Endothelial cell (in vitro differentiated cells): Measurements from ENCODE around the gene INVS. TPM values are rescaled to one million over a fixed set of nuclear protein-coding genes. Genes with fewer than 3 reads are reported as not detected.

ENCODE experiments used
- DNase-seq: peaks from one replicate; pipeline ENCODE4 v3.0.0; 2021; ENCODE audit warnings: low spot score
- H3K27ac Mint-ChIP-seq: one replicate; pipeline ENCODE4 v1.8.0; 2021; ENCODE audit warnings: mixed read lengths, inconsistent platforms; ENCODE audit not compliant: unreplicated experiment
- H3K27me3 Mint-ChIP-seq: one replicate; pipeline ENCODE4 v1.8.0; 2021; ENCODE audit warnings: mild to moderate bottlenecking, moderate library complexity, mixed read lengths, inconsistent platforms; ENCODE audit not compliant: unreplicated experiment
- H3K36me3 Mint-ChIP-seq: one replicate; pipeline ENCODE4 v1.8.0; 2021; ENCODE audit warnings: mild to moderate bottlenecking, low read depth, mixed read lengths, inconsistent platforms; ENCODE audit not compliant: unreplicated experiment
- H3K4me1 Mint-ChIP-seq: one replicate; pipeline ENCODE4 v1.8.0; 2021; ENCODE audit warnings: mild to moderate bottlenecking, mixed read lengths, inconsistent platforms; ENCODE audit not compliant: unreplicated experiment
- H3K4me3 Mint-ChIP-seq: one replicate; pipeline ENCODE4 v1.8.0; 2021; ENCODE audit warnings: mild to moderate bottlenecking, mixed read lengths, inconsistent platforms; ENCODE audit not compliant: unreplicated experiment
- H3K9me3 Mint-ChIP-seq: one replicate; pipeline ENCODE4 v1.8.0; 2021; ENCODE audit warnings: mixed read lengths, inconsistent platforms; ENCODE audit not compliant: unreplicated experiment
- total RNA-seq: library from RNA; stranded (reverse); fragmentation: NEBNext Ultra II Directional; extraction: Animal tissue kit (Norgen Biotek cat#: 25700); gene quantifications from one replicate; pipeline ENCODE4 v1.2.1, GENCODE V29; 2021; ENCODE audit not compliant: unreplicated experiment
- TF ChIP-seq, protein P1 (sequence below): fragments of 200-600 bp; sonication (generic); IDR thresholded peaks from one replicate; pipeline ENCODE4 v1.5.0; 2021; ENCODE audit warnings: antibody characterized with exemption; ENCODE audit not compliant: unreplicated experiment

Gene INVS
- total RNA-seq, 1 donor from 2014 or later, result 21.6 TPM

GRCh38 chr9:100286257-100286656 lies 187.2 kb downstream of the INVS start:
- TF ChIP-seq, protein P1, sequence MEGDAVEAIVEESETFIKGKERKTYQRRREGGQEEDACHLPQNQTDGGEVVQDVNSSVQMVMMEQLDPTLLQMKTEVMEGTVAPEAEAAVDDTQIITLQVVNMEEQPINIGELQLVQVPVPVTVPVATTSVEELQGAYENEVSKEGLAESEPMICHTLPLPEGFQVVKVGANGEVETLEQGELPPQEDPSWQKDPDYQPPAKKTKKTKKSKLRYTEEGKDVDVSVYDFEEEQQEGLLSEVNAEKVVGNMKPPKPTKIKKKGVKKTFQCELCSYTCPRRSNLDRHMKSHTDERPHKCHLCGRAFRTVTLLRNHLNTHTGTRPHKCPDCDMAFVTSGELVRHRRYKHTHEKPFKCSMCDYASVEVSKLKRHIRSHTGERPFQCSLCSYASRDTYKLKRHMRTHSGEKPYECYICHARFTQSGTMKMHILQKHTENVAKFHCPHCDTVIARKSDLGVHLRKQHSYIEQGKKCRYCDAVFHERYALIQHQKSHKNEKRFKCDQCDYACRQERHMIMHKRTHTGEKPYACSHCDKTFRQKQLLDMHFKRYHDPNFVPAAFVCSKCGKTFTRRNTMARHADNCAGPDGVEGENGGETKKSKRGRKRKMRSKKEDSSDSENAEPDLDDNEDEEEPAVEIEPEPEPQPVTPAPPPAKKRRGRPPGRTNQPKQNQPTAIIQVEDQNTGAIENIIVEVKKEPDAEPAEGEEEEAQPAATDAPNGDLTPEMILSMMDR, result no peak
- no peaks in the 10 kb centered on the region for H3K27me3 Mint-ChIP-seq
- no peak for DNase-seq
- H3K36me3 Mint-ChIP-seq, result peaks cover 40% of the 10 kb centered on the region
- no peaks in the 10 kb centered on the region for H3K4me1 Mint-ChIP-seq
- no peak overlapping the region for H3K4me3 Mint-ChIP-seq
- H3K27ac Mint-ChIP-seq, result no peak overlapping the region
- H3K9me3 Mint-ChIP-seq, result no peaks in the 10 kb centered on the region

- no peaks in the 10 kb centered on the region for H3K9me3 Mint-ChIP-seq
- peaks cover 50% of the 10 kb centered on the region for H3K36me3 Mint-ChIP-seq
- no peaks in the 10 kb centered on the region for H3K27me3 Mint-ChIP-seq
- H3K27ac Mint-ChIP-seq, result no peak overlapping the region
- no peak overlapping the region for H3K4me3 Mint-ChIP-seq
- TF ChIP-seq, protein P1, result no peak
- no peak for DNase-seq
- H3K4me1 Mint-ChIP-seq, result no peaks in the 10 kb centered on the region
Observed at GRCh38 chr9:100287186-100287585, 188.1 kb downstream of the INVS start.

DNA sequence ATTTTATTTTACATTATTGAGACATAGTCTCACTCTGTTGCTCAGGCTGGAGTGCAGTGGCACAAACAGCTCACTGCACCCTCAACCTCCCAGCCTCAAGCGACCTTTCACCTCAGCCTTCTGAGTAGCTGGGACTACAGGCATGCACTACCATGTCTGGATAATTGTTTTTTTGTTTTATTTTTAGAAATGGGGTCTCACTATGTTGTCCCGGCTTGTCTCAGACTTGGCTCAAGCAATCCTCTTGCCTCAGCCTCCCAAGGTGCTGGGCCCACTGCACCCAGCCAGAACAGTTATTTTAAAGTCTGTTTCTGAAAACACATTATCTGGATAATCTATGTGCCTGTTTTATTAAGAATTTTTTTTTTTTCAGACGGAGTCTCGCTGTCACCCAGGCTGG lies 191.7 kb downstream of the INVS start:
- no peak overlapping the region for H3K27ac Mint-ChIP-seq
- H3K27me3 Mint-ChIP-seq, result peaks cover 4% of the 10 kb centered on the region
- no peaks in the 10 kb centered on the region for H3K9me3 Mint-ChIP-seq
- peaks cover 77% of the 10 kb centered on the region for H3K36me3 Mint-ChIP-seq
- H3K4me1 Mint-ChIP-seq, result peaks cover 2% of the 10 kb centered on the region
- no peak for DNase-seq
- TF ChIP-seq, protein P1, result no peak
- H3K4me3 Mint-ChIP-seq, result no peak overlapping the region

- TF ChIP-seq, protein P1, result no peak
- Mint-ChIP-seq H3K4me3 (no peak overlapping the region), H3K27me3 (peaks cover 8% of the 10 kb centered on the region), H3K9me3 (no peaks in the 10 kb centered on the region), H3K4me1 (peaks cover 2% of the 10 kb centered on the region), H3K36me3 (peaks cover 78% of the 10 kb centered on the region), H3K27ac (no peak overlapping the region)
- DNase-seq, result no peak
Observed at GRCh38 chr9:100292414-100292813, 193.4 kb downstream of the INVS start.

DNA sequence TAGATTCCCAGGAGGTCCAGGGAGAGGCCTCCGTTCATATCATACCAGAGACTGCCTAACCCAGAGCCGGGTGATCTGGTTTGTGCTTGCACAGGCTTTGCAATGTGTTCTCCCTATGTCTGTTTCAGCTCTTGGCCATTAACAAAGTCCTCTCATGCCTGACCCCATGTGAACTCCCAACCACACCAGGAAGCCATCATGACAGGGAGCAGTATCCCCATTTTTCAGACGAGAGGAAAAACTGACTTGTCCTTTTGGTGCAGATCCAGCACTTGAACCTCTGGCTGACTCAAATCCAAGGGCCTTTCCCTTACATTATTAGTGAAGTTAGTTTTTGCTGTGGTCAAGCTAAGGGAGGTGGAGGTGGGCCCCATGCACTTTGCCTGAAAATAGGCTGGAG lies 195.3 kb downstream of the INVS start:
- H3K4me1 Mint-ChIP-seq, result peaks cover 2% of the 10 kb centered on the region
- no peaks in the 10 kb centered on the region for H3K9me3 Mint-ChIP-seq
- H3K27ac Mint-ChIP-seq, result no peak overlapping the region
- DNase-seq, result no peak
- H3K36me3 Mint-ChIP-seq, result peaks cover 74% of the 10 kb centered on the region
- H3K27me3 Mint-ChIP-seq, result peaks cover 8% of the 10 kb centered on the region
- H3K4me3 Mint-ChIP-seq, result no peak overlapping the region
- TF ChIP-seq, protein P1, result no peak
